Measurements from ENCODE around the gene WDR86.

- TF ChIP-seq POLR2A (IDR thresholded peaks at IDR 0.05; ENCODE audit: low read depth, low read length) (no peak), POLR2AphosphoS5 (IDR thresholded peaks at IDR 0.05; ENCODE audit: low read depth, low read length) (no peak), TAF1 (IDR thresholded peaks at IDR 0.05; ENCODE audit: borderline replicate concordance, low read depth, low read length) (no peak)
Measured at GRCh38 chr7:151377406-151377805, 32.4 kb downstream of the WDR86 start.
